ENCODE measurements around the gene QRICH2.

DNA sequence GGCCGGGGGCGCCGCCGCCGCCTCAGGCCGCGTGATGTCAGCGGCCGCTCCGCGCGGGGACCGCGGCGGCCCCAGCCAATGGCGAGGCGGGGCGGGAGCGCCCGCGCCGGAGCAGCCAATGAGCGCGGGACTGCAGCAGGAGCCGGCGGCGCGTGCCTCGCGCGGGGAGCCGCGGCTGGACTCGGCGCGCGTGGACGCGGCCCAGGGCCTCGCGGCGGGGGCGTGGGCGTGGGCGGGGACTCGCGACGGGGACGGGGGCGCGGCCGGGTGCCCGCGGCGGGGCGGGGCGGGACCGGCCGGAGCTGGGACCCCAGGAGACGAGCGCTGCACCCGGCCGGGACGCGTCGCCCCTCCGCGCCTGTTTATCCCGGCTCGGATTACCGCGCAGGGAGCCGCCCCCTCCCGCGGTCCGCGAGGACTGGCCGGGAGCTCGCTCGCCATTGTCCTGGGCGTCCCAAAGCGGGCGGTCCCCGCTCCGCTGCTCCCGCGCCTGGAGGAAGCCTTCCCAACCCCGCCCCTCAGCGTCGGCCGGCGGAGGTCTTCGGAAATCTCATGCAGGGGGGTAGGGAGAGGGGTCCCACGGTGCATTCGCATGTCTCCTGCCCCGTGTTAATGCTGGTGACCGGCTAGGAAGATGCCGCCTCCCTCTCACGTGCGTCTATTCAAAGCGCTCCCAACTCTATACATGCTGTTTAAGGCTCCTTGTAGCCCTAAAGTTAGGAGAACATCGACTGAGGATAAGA, 67.4 kb downstream of the QRICH2 start, which contains the start of gene RNF157:
- TF ChIP-seq POLR2A (IDR thresholded peaks at IDR 0.05) (no peak), POLR2AphosphoS5 (IDR thresholded peaks at IDR 0.05) (peak in 2 of 3 donors; percentile 15 to 55)
- TF ChIP-seq, protein P1, sequence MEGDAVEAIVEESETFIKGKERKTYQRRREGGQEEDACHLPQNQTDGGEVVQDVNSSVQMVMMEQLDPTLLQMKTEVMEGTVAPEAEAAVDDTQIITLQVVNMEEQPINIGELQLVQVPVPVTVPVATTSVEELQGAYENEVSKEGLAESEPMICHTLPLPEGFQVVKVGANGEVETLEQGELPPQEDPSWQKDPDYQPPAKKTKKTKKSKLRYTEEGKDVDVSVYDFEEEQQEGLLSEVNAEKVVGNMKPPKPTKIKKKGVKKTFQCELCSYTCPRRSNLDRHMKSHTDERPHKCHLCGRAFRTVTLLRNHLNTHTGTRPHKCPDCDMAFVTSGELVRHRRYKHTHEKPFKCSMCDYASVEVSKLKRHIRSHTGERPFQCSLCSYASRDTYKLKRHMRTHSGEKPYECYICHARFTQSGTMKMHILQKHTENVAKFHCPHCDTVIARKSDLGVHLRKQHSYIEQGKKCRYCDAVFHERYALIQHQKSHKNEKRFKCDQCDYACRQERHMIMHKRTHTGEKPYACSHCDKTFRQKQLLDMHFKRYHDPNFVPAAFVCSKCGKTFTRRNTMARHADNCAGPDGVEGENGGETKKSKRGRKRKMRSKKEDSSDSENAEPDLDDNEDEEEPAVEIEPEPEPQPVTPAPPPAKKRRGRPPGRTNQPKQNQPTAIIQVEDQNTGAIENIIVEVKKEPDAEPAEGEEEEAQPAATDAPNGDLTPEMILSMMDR (IDR thresholded peaks at IDR 0.05 in 8 of 11, conservative IDR thresholded peaks at IDR 0.05 in 3 of 11) = no peak

Data from spleen (tissue), 7 donors.